ENCODE measurements around the gene G6PC2. TPM values are rescaled to one million over a fixed set of nuclear protein-coding genes. Genes with fewer than 3 reads are reported as not detected.

The G6PC2 gene
- total and polyA plus RNA-seq, 10 of the 15 experiments (the other 5 are each of a cell fraction or from before 2014, with no cell fraction given), result not detected

GRCh38 chr2:168884975-168885374 is 16.1 kb upstream of the G6PC2 start:
- FAIRE-seq (no peak), ATAC-seq (no peak), DNase-seq (ENCODE audit: low read depth, low spot score) (no peak)
- Histone ChIP-seq H2AFZ (ENCODE audit: control insufficient read depth, low read depth, low read length) (no peak overlapping the region), H3K4me2 (ENCODE audit: control insufficient read depth, insufficient read depth) (no peak overlapping the region), H3K79me2 (ENCODE audit: control insufficient read depth, insufficient read depth, low read length) (peaks cover 9% of the 10 kb centered on the region), H3K27ac (ENCODE audit: control insufficient read depth, insufficient read depth) (no peak overlapping the region), H3K9ac (ENCODE audit: control insufficient read depth, insufficient read depth, low read length) (no peak overlapping the region), H3K4me1 (ENCODE audit: control insufficient read depth, insufficient read depth, low read length) (no peaks in the 10 kb centered on the region), H4K20me1 (ENCODE audit: control insufficient read depth, insufficient read depth) (no peaks in the 10 kb centered on the region), H3K9me3 (replicated peaks; ENCODE audit: control insufficient read depth, insufficient read depth, low read length) (no peaks in the 10 kb centered on the region), H3K4me3 (no peak overlapping the region), H3K27me3 (replicated peaks in 1 of 2; ENCODE audit: control insufficient read depth in 2 of 2, insufficient read depth in 2 of 2, low read length in 1 of 2) (no peaks in the 10 kb centered on the region), H3K36me3 (ENCODE audit: control insufficient read depth in 2 of 2, insufficient read depth in 2 of 2, low read length in 1 of 2) (no peaks in the 10 kb centered on the region; a peak in 1 of 4 replicates)
- BruUV-seq (replicated peaks), result no TSS peak
- in situ Hi-C loops (cut with MboI), result no loop called here
- WGBS (ENCODE audit: insufficient coverage, insufficient replicate concordance, low lambda C conversion rate, missing lambda C conversion rate), result 100% methylated on average over 1 of the region's 1 CpG
- CTCF ChIA-PET, result no interaction called here
- TF ChIP-seq CREB1 (IDR thresholded peaks at IDR 0.05; ENCODE audit: low read depth) (no peak), RAD21 (IDR thresholded peaks at IDR 0.05; ENCODE audit: insufficient read depth, low read depth, low read length) (0 out of 2 replicates have a peak, but pooled peaks have one; percentile 6)
- SMC1A ChIA-PET (ENCODE audit: uncharacterized antibody, unreplicated experiment), result interaction anchor here (0.7 kb wide), 1 partner anchor 539 kb away, joined by 4 read pairs; no protein-coding TSS in a partner anchor
- RAD21 ChIA-PET (ENCODE audit: unreplicated experiment), result no interaction called here
- intact Hi-C loops (cut with micrococcal nuclease; ENCODE audit: unreplicated experiment), result no loop called here
- POLR2A ChIA-PET, result no interaction called here

- Histone ChIP-seq H3K36me3 (ENCODE audit: control insufficient read depth in 2 of 2, insufficient read depth in 2 of 2, low read length in 1 of 2) (no peaks in the 10 kb centered on the region; a peak in 1 of 4 replicates), H3K9me3 (replicated peaks; ENCODE audit: control insufficient read depth, insufficient read depth, low read length) (no peaks in the 10 kb centered on the region), H3K27me3 (replicated peaks in 1 of 2; ENCODE audit: control insufficient read depth in 2 of 2, insufficient read depth in 2 of 2, low read length in 1 of 2) (0 out of 4 replicates have a peak, but pooled peaks cover 0 to 3% of the 10 kb centered on the region in 2 experiments), H3K4me3 (peak overlapping the region; percentile 93), H3K4me1 (ENCODE audit: control insufficient read depth, insufficient read depth, low read length) (no peaks in the 10 kb centered on the region), H3K79me2 (ENCODE audit: control insufficient read depth, insufficient read depth, low read length) (peaks cover 9% of the 10 kb centered on the region), H3K9ac (ENCODE audit: control insufficient read depth, insufficient read depth, low read length) (peak overlapping the region; percentile 83), H2AFZ (ENCODE audit: control insufficient read depth, low read depth, low read length) (peak overlapping the region; percentile 78), H4K20me1 (ENCODE audit: control insufficient read depth, insufficient read depth) (no peaks in the 10 kb centered on the region), H3K4me2 (ENCODE audit: control insufficient read depth, insufficient read depth) (peak overlapping the region; percentile 36), H3K27ac (ENCODE audit: control insufficient read depth, insufficient read depth) (peak overlapping the region; percentile 52)
- CTCF ChIA-PET, result interaction anchor here (0.6 kb wide), 2 partner anchors 746 to 885 kb away, joined by 3 to 4 read pairs; no protein-coding TSS in a partner anchor
- DNase-seq (ENCODE audit: low read depth, low spot score), result no peak
- RAD21 ChIA-PET (ENCODE audit: unreplicated experiment), result no interaction called here
- SMC1A ChIA-PET (ENCODE audit: uncharacterized antibody, unreplicated experiment), result no interaction called here
- FAIRE-seq, result no peak
- intact Hi-C loops (cut with micrococcal nuclease; ENCODE audit: unreplicated experiment) (no loop called here), in situ Hi-C loops (cut with MboI) (no loop called here)
- 15% methylated on average over 3 of the region's 3 CpGs for WGBS (ENCODE audit: insufficient coverage, insufficient replicate concordance, low lambda C conversion rate, missing lambda C conversion rate)
- peak; percentile 11 for ATAC-seq
- POLR2A ChIA-PET, result no interaction called here
- BruUV-seq (replicated peaks), result TSS peak; percentile 71
- TF ChIP-seq SIN3A (IDR thresholded peaks at IDR 0.05; ENCODE audit: low read depth, low read length), result no peak
- no peak for TF ChIP-seq CUX1 (IDR thresholded peaks at IDR 0.05; ENCODE audit: insufficient replicate concordance, low read depth, low read length)
- TF ChIP-seq SPI1 (IDR thresholded peaks at IDR 0.05; ENCODE audit: borderline replicate concordance, insufficient read depth, low read depth, low read length), result no peak
- TF ChIP-seq KAT2A (conservative IDR thresholded peaks at IDR 0.05; ENCODE audit: control insufficient read depth, low read depth, low read length), result no peak
- TF ChIP-seq HSF1 (IDR thresholded peaks at IDR 0.05; ENCODE audit: low read depth, low read length), result no peak
- TF ChIP-seq STAT1 (conservative IDR thresholded peaks at IDR 0.05), result no peak
Observed at GRCh38 chr2:168889635-168890005, 11.5 kb upstream of the G6PC2 start.
